ENCODE data around the gene EXOC4. TPM values are rescaled to one million over a fixed set of nuclear protein-coding genes. Genes with fewer than 3 reads are reported as not detected.

Gene EXOC4
- total RNA-seq, 1 donor from 2014 or later: 103 TPM

GRCh38 chr7:134037991-134038390, 785.1 kb downstream of the EXOC4 start:
- ChIA-PET CTCF (no interaction called here), POLR2A (no interaction called here)
- no peak overlapping the region for H3K27ac Mint-ChIP-seq
- no peak for TF ChIP-seq CTCF (IDR thresholded peaks at IDR 0.05)
- H3K4me1 Mint-ChIP-seq: no peaks in the 10 kb centered on the region
- H3K9me3 Mint-ChIP-seq: no peaks in the 10 kb centered on the region
- no peak for DNase-seq
- intact Hi-C loops (cut with micrococcal nuclease): no loop called here
- no peaks in the 10 kb centered on the region for H3K27me3 Mint-ChIP-seq
- H3K36me3 Mint-ChIP-seq (ENCODE audit: low read depth): peaks cover 3% of the 10 kb centered on the region
- ATAC-seq (ENCODE audit: low read depth): no peak
- H3K4me3 Mint-ChIP-seq: no peak overlapping the region

- Mint-ChIP-seq H3K4me1 (peaks cover 2% of the 10 kb centered on the region), H3K36me3 (ENCODE audit: low read depth) (peaks cover 6% of the 10 kb centered on the region), H3K9me3 (no peaks in the 10 kb centered on the region), H3K27ac (no peak overlapping the region), H3K27me3 (no peaks in the 10 kb centered on the region), H3K4me3 (no peak overlapping the region)
- ATAC-seq (ENCODE audit: low read depth) (no peak), DNase-seq (no peak)
- CTCF ChIA-PET: no interaction called here
- POLR2A ChIA-PET: no interaction called here
- intact Hi-C loops (cut with micrococcal nuclease): no loop called here
- no peak for TF ChIP-seq CTCF (IDR thresholded peaks at IDR 0.05)
These were observed 788.1 kb downstream of the EXOC4 start for GRCh38 chr7:134040988-134041387.

DNA sequence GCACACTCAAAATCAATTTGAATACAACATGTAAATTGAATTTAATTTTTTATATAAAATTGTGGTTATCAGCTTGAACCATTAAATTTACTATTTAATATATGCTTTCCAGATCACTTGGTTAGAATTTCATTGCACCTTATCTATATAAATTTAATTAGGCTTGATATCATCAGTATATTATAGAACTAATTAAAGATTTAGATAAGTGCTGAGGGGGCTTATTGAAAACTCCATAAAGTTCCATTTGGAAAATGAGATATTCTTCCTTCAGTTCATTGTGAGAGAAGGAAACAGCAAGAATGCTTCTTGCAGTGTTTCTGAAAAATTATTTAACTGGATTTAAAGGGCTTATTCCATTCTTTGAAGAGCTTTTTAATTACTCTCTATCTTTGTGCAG, 788.6 kb downstream of the EXOC4 start:
- Mint-ChIP-seq H3K27me3 (no peaks in the 10 kb centered on the region), H3K36me3 (ENCODE audit: low read depth) (peaks cover 6% of the 10 kb centered on the region), H3K27ac (no peak overlapping the region), H3K4me1 (peaks cover 2% of the 10 kb centered on the region), H3K9me3 (no peaks in the 10 kb centered on the region), H3K4me3 (no peak overlapping the region)
- ATAC-seq (ENCODE audit: low read depth) (no peak), DNase-seq (no peak)
- no peak for TF ChIP-seq CTCF (IDR thresholded peaks at IDR 0.05)
- ChIA-PET POLR2A (no interaction called here), CTCF (no interaction called here)
- intact Hi-C loops (cut with micrococcal nuclease): no loop called here

GRCh38 chr7:134042307-134042706, 789.4 kb downstream of the EXOC4 start:
- ATAC-seq (ENCODE audit: low read depth): no peak
- no peak for DNase-seq
- peaks cover 7% of the 10 kb centered on the region for H3K36me3 Mint-ChIP-seq (ENCODE audit: low read depth)
- no peaks in the 10 kb centered on the region for H3K9me3 Mint-ChIP-seq
- no peak overlapping the region for H3K4me3 Mint-ChIP-seq
- H3K4me1 Mint-ChIP-seq: peaks cover 2% of the 10 kb centered on the region
- ChIA-PET POLR2A (no interaction called here), CTCF (no interaction called here)
- no peak overlapping the region for H3K27ac Mint-ChIP-seq
- intact Hi-C loops (cut with micrococcal nuclease): no loop called here
- TF ChIP-seq CTCF (IDR thresholded peaks at IDR 0.05): no peak
- no peaks in the 10 kb centered on the region for H3K27me3 Mint-ChIP-seq

DNA sequence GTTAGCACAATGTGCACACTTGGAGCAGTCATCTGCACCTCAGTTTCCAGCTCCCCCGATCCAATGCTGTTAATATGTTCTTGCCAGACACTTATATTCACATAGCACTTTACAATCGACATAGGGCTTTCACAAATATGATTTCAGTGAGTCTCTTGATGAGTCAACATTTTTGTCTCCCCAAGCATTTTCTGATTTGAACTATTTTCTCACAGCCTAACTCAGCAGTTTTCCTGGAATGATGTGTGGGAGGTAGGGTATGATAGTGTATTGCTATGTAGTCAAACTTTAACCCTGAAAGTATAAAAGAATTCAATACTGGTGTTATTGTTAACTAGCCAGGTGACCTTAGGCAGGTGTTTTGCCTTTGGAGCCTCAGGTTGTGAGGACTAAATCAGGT, 791.8 kb downstream of the EXOC4 start:
- Mint-ChIP-seq H3K9me3 (no peaks in the 10 kb centered on the region), H3K4me1 (peaks cover 2% of the 10 kb centered on the region), H3K4me3 (no peak overlapping the region), H3K36me3 (ENCODE audit: low read depth) (peaks cover 10% of the 10 kb centered on the region), H3K27ac (no peak overlapping the region), H3K27me3 (no peaks in the 10 kb centered on the region)
- POLR2A ChIA-PET: no interaction called here
- ATAC-seq (ENCODE audit: low read depth) (no peak), DNase-seq (no peak)
- CTCF ChIA-PET: no interaction called here
- TF ChIP-seq CTCF (IDR thresholded peaks at IDR 0.05): no peak
- intact Hi-C loops (cut with micrococcal nuclease): no loop called here

All from activated B cell treated with CpG ODN at 0.5 μM for 24 hours (primary cell).